SHP77 (cell line): ENCODE measurements around the gene ITPRID1.
"Not testable (repeated sequence)": the region's sequence is repeated elsewhere in the genome, so short reads cannot be mapped to it uniquely, and the experiment has no call there.

ENCODE experiments used
- DNase-seq, 2 experiments: peaks; one replicate each; lab custom pipeline; 2025; lab: John Stamatoyannopoulos, UW

The ITPRID1 gene

DNA sequence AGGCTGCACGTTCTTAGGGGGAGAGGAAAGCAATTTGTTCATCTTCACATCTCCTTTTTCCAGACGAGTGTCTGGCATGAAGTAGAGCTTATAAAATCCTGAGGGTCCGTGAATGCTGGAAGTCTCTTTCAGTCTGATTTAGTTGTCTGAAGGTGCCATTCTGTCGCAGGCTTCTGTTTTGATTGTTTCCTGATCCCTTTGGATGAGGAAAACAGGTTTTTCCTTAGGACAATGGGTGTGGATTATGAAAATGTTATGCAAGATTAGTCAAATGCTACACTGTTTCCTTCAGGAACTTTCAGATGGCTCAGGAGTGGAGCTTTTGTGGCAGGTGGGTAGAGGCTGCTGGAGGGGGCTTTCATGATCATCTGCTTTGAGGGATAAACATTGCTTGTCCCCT lies at the start of gene ITPRID1:
Gene ITPRID1, plus strand, starts transcription at position 301 of the 400 bp plus-strand sequence. CDS start 38,935 bp downstream, outside the sequence.
- no peak for DNase-seq

GRCh38 chr7:31464601-31465000 lies 49.3 kb upstream of the ITPRID1 start:
- DNase-seq, result no peak

DNA sequence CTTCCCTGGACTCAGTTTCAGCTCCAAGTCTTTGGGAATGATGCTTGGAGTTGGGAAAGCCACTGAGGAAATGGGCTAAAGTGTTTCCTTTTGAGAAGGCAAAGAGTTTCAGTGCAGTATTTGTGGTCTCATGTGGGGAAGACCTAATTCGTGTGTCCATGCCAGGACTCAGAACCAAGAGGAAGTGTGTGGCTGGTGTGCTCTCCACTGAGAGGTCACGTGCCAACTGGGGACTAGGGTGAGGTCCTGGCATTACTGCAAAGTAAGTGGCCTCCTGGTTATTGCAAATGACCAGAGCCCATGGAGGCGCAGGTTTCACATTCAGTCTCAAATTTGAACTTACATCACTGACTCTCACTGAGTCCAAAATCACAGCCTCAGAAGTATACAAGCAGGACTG lies 48.6 kb upstream of the ITPRID1 start:
- no peak for DNase-seq

GRCh38 chr7:31466036-31466435 lies 47.9 kb upstream of the ITPRID1 start:
- DNase-seq, result no peak

DNA sequence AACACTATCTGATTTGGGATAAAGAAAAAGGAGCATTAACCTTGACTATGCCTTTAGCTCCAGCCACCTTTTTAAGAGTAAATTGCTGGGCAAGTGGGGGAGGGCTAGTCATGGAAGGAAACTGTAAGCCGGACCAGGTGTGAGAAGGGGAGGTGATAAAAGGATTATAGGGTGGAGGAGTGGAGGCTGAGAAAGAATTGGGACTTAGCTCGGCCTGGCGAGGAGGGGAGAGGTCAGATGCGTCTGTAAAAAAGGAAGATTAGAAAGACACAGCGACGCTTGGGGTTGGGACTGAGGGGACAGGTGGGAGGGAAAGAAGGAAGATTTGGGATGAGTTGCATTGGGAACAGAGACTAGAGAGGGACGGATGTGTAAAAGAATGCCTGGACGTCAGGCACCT lies 43.0 kb upstream of the ITPRID1 start:
- DNase-seq, result not testable (repeated sequence)

GRCh38 chr7:31475368-31475767 lies 38.5 kb upstream of the ITPRID1 start:
- no peak for DNase-seq

- DNase-seq, result no peak
These were observed 37.7 kb upstream of the ITPRID1 start for GRCh38 chr7:31476073-31476745.

DNA sequence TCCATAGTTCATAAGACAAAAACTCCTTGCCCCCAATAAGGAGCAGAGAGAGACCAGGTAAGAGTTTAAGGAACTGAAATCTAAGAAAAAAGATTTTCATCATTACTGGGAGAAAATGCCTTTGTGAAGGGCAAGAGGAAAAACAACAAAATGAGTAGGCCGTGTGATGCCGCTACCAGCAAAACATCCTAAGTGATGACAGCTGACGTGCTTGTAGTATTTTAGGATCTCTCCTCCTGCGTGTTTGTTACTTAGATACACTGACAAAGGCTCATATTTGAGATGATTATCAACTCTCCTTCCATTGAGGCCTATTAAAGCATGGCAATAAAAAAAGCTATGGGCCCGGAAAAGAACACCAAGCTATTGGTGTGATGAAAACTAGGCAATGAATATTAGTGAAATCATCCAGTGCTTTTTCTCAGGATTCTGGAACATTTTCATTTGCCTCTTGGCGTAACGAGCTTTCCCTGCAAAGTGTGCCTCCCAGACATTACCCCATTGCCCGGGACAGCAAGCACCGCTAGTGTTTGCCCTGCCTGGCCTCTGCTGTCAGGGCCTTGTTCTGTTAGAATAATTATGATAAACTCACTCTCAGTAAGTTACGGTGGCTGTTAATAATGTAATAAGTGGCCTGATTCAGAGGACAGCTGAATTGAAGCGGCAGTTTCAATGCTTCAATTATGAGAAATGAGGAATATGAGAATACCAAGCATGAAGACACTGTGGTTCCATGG lies 36.8 kb upstream of the ITPRID1 start:
- DNase-seq, result no peak

DNA sequence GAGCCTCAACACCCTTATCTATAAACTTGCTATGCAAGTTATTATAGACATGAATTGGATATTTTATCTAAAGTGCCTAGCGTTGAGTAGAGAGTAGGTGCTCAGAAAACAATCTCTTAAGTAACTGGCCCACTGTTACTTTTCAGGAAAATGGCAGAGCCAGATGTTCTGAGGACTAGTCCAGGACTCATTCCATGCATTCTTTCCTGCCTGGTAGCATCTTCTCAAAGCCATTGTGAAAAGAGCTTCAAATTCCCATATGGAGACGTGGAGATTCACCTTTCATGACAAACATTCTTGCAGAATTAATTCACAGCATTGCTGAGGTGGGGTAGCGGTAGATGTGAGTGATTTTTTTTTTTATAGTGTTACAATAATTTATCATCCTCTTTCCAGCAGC lies 35.9 kb upstream of the ITPRID1 start:
- DNase-seq, result no peak

DNA sequence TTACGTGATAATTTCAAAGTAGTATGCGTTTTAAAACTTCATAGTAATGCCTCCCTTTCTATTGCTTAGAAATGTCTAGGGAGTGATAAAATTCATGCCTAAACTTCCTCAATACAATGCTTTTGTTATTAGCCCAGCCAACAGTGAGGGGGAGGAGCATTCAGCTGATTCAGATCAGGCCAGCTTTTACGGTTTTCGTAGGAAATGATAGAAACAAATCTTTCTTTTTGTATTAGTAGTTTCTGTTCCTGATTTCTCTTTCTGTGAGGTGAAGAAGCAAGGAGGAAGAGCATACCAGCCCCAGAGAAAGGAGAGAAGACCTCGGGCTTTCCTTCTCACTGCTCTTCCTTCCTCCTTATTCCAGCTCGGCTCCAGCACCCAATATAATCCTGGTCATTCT lies 35.2 kb upstream of the ITPRID1 start:
- DNase-seq, result no peak

DNA sequence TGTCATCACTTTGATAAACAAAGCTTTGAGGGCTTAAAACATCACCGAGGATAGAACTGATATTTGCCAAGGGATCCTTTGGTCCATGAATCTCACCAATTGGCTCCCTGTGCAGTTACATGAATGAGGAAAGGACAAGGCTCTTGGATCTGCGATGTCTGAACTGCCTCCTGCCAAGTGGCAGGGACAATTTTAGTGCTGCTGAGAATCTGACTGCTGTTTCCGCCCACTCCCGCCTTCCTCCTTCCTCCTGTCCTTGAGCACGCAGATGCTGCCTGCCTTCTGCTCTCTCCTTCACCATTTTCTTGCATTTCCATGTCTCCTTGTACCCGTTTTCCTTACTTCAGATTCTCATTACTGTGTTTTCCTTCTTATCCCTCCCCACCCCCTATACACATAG lies 26.8 kb upstream of the ITPRID1 start:
- DNase-seq, result no peak

GRCh38 chr7:31487476-31487875 lies 26.4 kb upstream of the ITPRID1 start:
- DNase-seq, result no peak

GRCh38 chr7:31488562-31489203 lies 25.2 kb upstream of the ITPRID1 start:
- peak; percentile 48 to 66 for DNase-seq

- DNase-seq, result no peak
These were observed 23.0 kb upstream of the ITPRID1 start for GRCh38 chr7:31490796-31491314.

- no peak for DNase-seq
These were observed 21.8 kb upstream of the ITPRID1 start for GRCh38 chr7:31492086-31492485.

GRCh38 chr7:31493714-31494181 lies 20.1 kb upstream of the ITPRID1 start:
- no peak for DNase-seq

DNA sequence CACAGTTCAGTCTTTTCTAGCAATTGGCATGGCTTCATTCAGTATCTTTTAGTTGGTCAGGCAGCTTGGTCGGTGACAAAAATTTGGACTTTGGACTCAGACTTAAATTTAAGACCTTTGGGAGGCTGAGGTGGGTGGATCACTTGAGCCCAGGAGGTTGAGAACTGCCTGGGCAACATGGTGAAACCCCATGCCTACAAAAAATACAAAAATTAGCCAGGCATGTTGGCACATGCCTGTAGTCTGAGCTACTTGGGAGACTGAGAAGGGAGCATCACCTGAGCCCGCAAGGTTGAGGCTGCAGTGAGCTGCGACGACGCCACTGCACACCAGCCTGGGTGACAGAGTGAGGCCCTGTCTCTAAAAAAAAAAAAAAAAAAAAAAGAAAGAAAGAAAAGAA lies 19.5 kb upstream of the ITPRID1 start:
- DNase-seq, result no peak

GRCh38 chr7:31495653-31496052 lies 18.2 kb upstream of the ITPRID1 start:
- DNase-seq, result no peak

DNA sequence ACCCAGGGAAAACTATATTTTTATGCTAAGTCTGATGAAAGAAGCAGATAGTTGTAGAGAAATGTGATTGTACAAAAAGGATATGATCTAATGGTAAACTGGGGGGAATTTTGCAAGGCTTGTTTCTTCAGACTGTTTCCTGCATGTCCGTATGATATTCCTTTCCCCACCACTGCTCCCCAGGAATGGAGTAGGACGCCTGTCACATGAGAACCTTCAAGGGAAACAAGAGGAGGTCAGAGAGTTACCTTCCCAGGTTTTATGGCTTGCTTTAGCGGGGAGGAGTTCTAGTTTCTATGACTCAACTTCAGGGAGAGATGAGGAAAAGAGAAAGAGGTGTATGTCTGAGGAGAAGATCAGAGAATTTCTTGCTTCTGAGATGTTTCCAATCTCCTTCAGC lies 16.4 kb upstream of the ITPRID1 start:
- no peak for DNase-seq

GRCh38 chr7:31500656-31501055 lies 13.2 kb upstream of the ITPRID1 start:
- no peak for DNase-seq

DNA sequence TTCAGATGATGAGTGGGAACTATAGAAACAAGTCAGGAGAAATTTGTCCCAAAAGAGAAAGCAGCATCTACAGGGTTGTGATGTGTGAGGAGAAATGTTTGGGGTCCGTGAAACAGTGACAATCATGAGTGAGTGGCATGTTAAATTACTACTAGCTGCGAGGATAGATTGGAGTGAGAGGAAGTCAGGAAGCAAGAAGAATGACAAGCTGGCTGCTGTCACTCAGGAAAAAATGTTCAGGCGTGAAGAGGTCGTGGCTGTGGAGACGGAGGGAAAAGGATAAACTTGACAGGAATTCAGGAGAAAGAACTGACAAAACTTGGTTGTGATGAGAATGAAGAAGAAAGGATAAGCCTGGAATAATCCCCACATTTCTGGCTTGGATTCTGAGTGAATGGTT lies 5.1 kb upstream of the ITPRID1 start:
- no peak for DNase-seq

- no peak for DNase-seq
These were observed 1.7 kb upstream of the ITPRID1 start for GRCh38 chr7:31512166-31512565.
